ENCODE results near the gene GNG12. TPM values are rescaled to one million over a fixed set of nuclear protein-coding genes. Genes with fewer than 3 reads are reported as not detected.

The GNG12 gene
- total and polyA plus RNA-seq, 9 of the 15 experiments (the other 6 are each of a cell fraction or from before 2014, with no cell fraction given) = 2.6 to 6.0 (median 4.1) TPM

- TF ChIP-seq HDAC2 (IDR thresholded peaks at IDR 0.05) (0 out of 2 replicates have a peak, but pooled peaks have one; percentile 28), SRF (CRISPR knock-in tag; IDR thresholded peaks at IDR 0.05) (peak in 1 of 2 experiments; percentile 95; a peak in 2 of 4 replicates), NFXL1 (CRISPR knock-in tag; IDR thresholded peaks at IDR 0.05) (no peak), DIDO1 (tag; IDR thresholded peaks at IDR 0.05; ENCODE audit: low read depth) (no peak)
These were observed 83.2 kb downstream of the GNG12 start (continued) for GRCh38 chr1:67749844-67750690.

- TF ChIP-seq ZKSCAN8 (CRISPR knock-in tag; IDR thresholded peaks at IDR 0.05) (peak; percentile 58; the same call in 1 of the 2 replicates), FOXM1 (IDR thresholded peaks at IDR 0.05; ENCODE audit: low read depth) (no peak), FOXM1 (CRISPR knock-in tag; IDR thresholded peaks at IDR 0.05; ENCODE audit: low read depth) (no peak), NR2C2 (CRISPR knock-in tag; IDR thresholded peaks at IDR 0.05) (no peak), NR2C2 (tag; IDR thresholded peaks at IDR 0.05) (0 out of 2 replicates have a peak, but pooled peaks have one; percentile 9), ZEB2 (IDR thresholded peaks at IDR 0.05) (0 out of 2 replicates have a peak, but pooled peaks have one; percentile 21)
- no peaks in the 10 kb centered on the region for H3K36me3 ChIP-seq (ENCODE audit: control insufficient read depth, insufficient read depth, low read length)
- intact Hi-C loops (cut with micrococcal nuclease) = loop anchor here (2.0 kb wide), 1 partner anchor 39 kb away; no protein-coding TSS in a partner anchor
- H3K79me2 ChIP-seq (ENCODE audit: control insufficient read depth, insufficient read depth, low read length) = no peaks in the 10 kb centered on the region
- no peaks in the 10 kb centered on the region for H3K27me3 ChIP-seq (ENCODE audit: control insufficient read depth in 2 of 2, insufficient read depth in 2 of 2, low read length in 2 of 2)
- H3K27ac ChIP-seq (ENCODE audit: extremely low read depth, low read depth, low read length) = peak overlapping the region; percentile 68; the same call in 2 of the 3 replicates
- WGBS (ENCODE audit: insufficient coverage, low coverage, missing lambda C conversion rate) = 9% methylated on average over 5 of the region's 5 CpGs
- no peak for DNase-seq (ENCODE audit: extremely low read depth in 1 of 4, low spot score in 3 of 4)
- ChIA-PET CTCF (ENCODE audit: low intra/inter-chr PET ratio) (no interaction called here), POLR2A (no interaction called here)
- no peaks in the 10 kb centered on the region for H3K9me3 ChIP-seq (replicated peaks; ENCODE audit: control insufficient read depth, insufficient read depth, low read depth, low read length)
- H4K20me1 ChIP-seq (replicated peaks; ENCODE audit: control insufficient read depth, insufficient read depth, low read length) = no peaks in the 10 kb centered on the region
- H3K4me1 ChIP-seq (replicated peaks in 1 of 2; ENCODE audit: control insufficient read depth in 2 of 2, insufficient read depth in 2 of 2, low read length in 2 of 2) = peaks cover 18 to 44% of the 10 kb centered on the region in 2 experiments
- peak overlapping the region; percentile 90 for H2AFZ ChIP-seq (ENCODE audit: low read depth, low read length)
- no peak for FAIRE-seq
- no peak overlapping the region for H3K4me3 ChIP-seq
- H3K9me1 ChIP-seq (ENCODE audit: control insufficient read depth, insufficient read depth, low read length) = no peaks in the 10 kb centered on the region
- no TSS peak for BruUV-seq (replicated peaks)
- peak overlapping the region; percentile 49 to 82; a peak in 3 of 4 replicates for H3K9ac ChIP-seq (ENCODE audit: insufficient read depth in 1 of 2, low read depth in 2 of 2, low read length in 2 of 2)
- peak; percentile 50 for ATAC-seq
- in situ Hi-C loops (cut with MboI) = no loop called here
- H3K4me2 ChIP-seq (ENCODE audit: insufficient read depth, low read length) = peak overlapping the region; percentile 62
These were observed 83.9 kb downstream of the GNG12 start for GRCh38 chr1:67749263-67749843.

Measured in K562 (cell line).